GM19467 (cell line): ENCODE data around the gene TRA2B.

ENCODE experiments used
- ATAC-seq: cut with Tn5 transposase; IDR thresholded peaks from one replicate; pipeline ENCODE4 v1.9.1; 2021; ENCODE audit warnings: mild to moderate bottlenecking, moderate library complexity; ENCODE audit not compliant: unreplicated experiment

The TRA2B gene

GRCh38 chr3:185954366-185954723 lies 16.5 kb upstream of the TRA2B start:
- ATAC-seq, result no peak

- no peak for ATAC-seq
Observed at GRCh38 chr3:185950728-185951127, 12.9 kb upstream of the TRA2B start.

- ATAC-seq, result no peak
Observed at GRCh38 chr3:185949515-185949914, 11.7 kb upstream of the TRA2B start.

GRCh38 chr3:185948292-185948691 lies 10.5 kb upstream of the TRA2B start:
- no peak for ATAC-seq

- no peak for ATAC-seq
Observed at GRCh38 chr3:185943760-185944106, 5.9 kb upstream of the TRA2B start.

GRCh38 chr3:185942907-185943759 lies 5.3 kb upstream of the TRA2B start:
- ATAC-seq, result peak; percentile 91

- ATAC-seq, result no peak
Observed at GRCh38 chr3:185942396-185942795, 4.6 kb upstream of the TRA2B start.

GRCh38 chr3:185940951-185941350 lies 3.1 kb upstream of the TRA2B start:
- ATAC-seq, result no peak

GRCh38 chr3:185939721-185940120 lies 1.9 kb upstream of the TRA2B start:
- no peak for ATAC-seq

- peak; percentile 28 for ATAC-seq
Observed at GRCh38 chr3:185936814-185937688, 763 bp downstream of the TRA2B start.

- no peak for ATAC-seq
Observed at GRCh38 chr3:185936273-185936629, 1.6 kb downstream of the TRA2B start.

- no peak for ATAC-seq
Observed at GRCh38 chr3:185935465-185936272, 2.1 kb downstream of the TRA2B start.

GRCh38 chr3:185934767-185935464 lies 2.9 kb downstream of the TRA2B start:
- ATAC-seq, result no peak

- no peak for ATAC-seq
Observed at GRCh38 chr3:185934174-185934557, 3.6 kb downstream of the TRA2B start.

- no peak for ATAC-seq
Observed at GRCh38 chr3:185933374-185934173, 4.2 kb downstream of the TRA2B start.

GRCh38 chr3:185931777-185932612 lies 5.8 kb downstream of the TRA2B start:
- ATAC-seq, result no peak

GRCh38 chr3:185930393-185931107 lies 7.3 kb downstream of the TRA2B start:
- no peak for ATAC-seq
